Measurements from ENCODE around the gene ING3. TPM values are rescaled to one million over a fixed set of nuclear protein-coding genes. Genes with fewer than 3 reads are reported as not detected.

ING3 gene
- total and polyA plus RNA-seq, 9 of the 15 experiments (the other 6 are each of a cell fraction or from before 2014, with no cell fraction given): 22.8 to 233 (median 50.4) TPM

DNA sequence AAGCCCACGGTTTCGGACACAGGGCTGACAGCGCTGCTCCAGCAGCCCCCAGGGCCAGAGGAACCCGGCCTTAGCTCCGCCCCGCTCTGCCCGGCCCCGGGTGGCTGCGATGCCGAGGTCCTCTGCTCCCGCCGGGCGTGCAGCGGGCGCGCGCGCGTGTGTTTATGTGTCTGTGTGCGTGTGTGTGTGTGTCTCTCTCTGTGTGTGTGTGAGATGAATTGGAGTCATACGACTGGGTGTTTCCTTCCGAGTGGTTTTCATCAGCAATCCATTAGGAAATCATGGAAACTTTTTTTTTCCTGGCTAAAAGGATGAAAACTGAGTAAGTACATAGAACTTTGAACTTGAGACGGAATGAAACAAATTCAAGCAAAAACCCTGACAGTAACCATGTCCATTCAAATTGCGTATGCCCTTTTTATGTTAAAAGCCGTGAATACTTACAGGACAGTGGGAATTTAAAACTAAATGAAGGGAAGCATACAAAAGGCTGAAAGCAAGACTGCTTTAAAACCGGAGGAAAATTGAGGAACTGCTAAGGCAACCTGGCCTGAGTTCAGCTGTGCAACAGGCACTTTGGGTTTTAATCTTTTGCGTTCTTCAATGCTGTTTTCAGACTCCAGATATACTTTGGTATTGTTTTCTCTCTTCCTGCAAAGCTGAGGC, 38.1 kb downstream of the ING3 start, which contains the start of gene CPED1 (continued):
- TF ChIP-seq BRCA1 (IDR thresholded peaks at IDR 0.05) (no peak), BRCA1 (CRISPR knock-in tag; IDR thresholded peaks at IDR 0.05) (no peak), CHD4 (IDR thresholded peaks at IDR 0.05; ENCODE audit: insufficient read depth, insufficient replicate concordance, low read depth, low read length, poor library complexity, severe bottlenecking) (no peak), ZNF407 (IDR thresholded peaks at IDR 0.05; ENCODE audit: low read depth) (no peak), NFIC (IDR thresholded peaks at IDR 0.05) (peak; percentile 35; the same call in 1 of the 2 replicates), ERF (CRISPR knock-in tag; IDR thresholded peaks at IDR 0.05) (no peak), E2F8 (IDR thresholded peaks at IDR 0.05; ENCODE audit: low read depth, partially characterized antibody) (peak; percentile 76), ZNF143 (CRISPR knock-in tag; IDR thresholded peaks at IDR 0.05) (no peak), ZNF507 (tag; conservative IDR thresholded peaks at IDR 0.05) (no peak), PCBP1 (IDR thresholded peaks at IDR 0.05; ENCODE audit: low read depth, low read length, poor library complexity, severe bottlenecking) (no peak), ZNF77 (CRISPR knock-in tag; IDR thresholded peaks at IDR 0.05) (no peak), MCM5 (IDR thresholded peaks at IDR 0.05; ENCODE audit: low read depth) (no peak), ZFP91 (CRISPR knock-in tag; IDR thresholded peaks at IDR 0.05) (no peak), WHSC1 (IDR thresholded peaks at IDR 0.05; ENCODE audit: low read length) (no peak), CHD1 (IDR thresholded peaks at IDR 0.05; ENCODE audit: low read length) (no peak), ZC3H11A (IDR thresholded peaks at IDR 0.05; ENCODE audit: low read depth, low read length) (no peak), ZNF217 (CRISPR knock-in tag; IDR thresholded peaks at IDR 0.05) (no peak)
